Activated T-cell treated with anti-CD3 and anti-CD28 coated beads, Interleukin-2, amount 50 U/mL, for 24 hours (primary cell): ENCODE measurements around the gene PCP2.
A peak's percentile ranks its signal among the peaks of the same experiment; 100 is the strongest.
"Not testable (repeated sequence)": the region's sequence is repeated elsewhere in the genome, so short reads cannot be mapped to it uniquely, and the experiment has no call there.

ENCODE experiments used
- DNase-seq: peaks from one replicate; pipeline ENCODE4 v3.0.0-alpha.2; 2020
- H3K27ac Mint-ChIP-seq: 2 replicates; pipeline ENCODE4 v1.8.0; 2020; ENCODE audit warnings: mild to moderate bottlenecking, mixed read lengths
- H3K27me3 Mint-ChIP-seq: 2 replicates; pipeline ENCODE4 v1.8.0; 2020; ENCODE audit warnings: mixed read lengths
- H3K36me3 Mint-ChIP-seq: 2 replicates; pipeline ENCODE4 v1.8.0; 2020; ENCODE audit warnings: low read depth, mixed read lengths
- H3K4me1 Mint-ChIP-seq: 2 replicates; pipeline ENCODE4 v1.8.0; 2020; ENCODE audit warnings: low read depth, mixed read lengths
- H3K4me3 Mint-ChIP-seq: 2 replicates; pipeline ENCODE4 v1.8.0; 2020; ENCODE audit warnings: mild to moderate bottlenecking, moderate library complexity, mixed read lengths
- H3K9me3 Mint-ChIP-seq: 2 replicates; pipeline ENCODE4 v1.8.0; 2020; ENCODE audit warnings: mixed read lengths

The PCP2 gene

DNA sequence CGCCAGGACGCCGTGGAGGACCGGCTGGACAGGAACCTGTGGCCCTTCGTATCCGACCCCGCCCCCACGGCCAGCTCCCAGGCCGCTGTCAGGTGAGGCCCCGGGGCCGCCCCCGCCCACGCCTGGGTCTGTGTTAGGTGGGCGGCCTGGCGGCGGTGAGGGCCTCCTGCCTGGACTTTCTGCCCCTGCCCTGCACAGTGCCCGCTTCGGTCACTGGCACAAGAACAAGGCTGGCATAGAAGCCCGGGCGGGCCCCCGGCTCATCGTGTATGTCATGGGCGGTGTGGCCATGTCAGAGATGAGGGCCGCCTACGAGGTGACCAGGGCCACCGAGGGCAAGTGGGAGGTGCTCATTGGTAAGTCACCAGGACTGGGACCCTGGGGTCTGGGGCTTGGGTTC lies 13.6 kb upstream of the PCP2 start:
- peaks cover 34% of the 10 kb centered on the region for H3K36me3 Mint-ChIP-seq
- no peak overlapping the region for H3K27ac Mint-ChIP-seq
- no peaks in the 10 kb centered on the region for H3K9me3 Mint-ChIP-seq
- H3K4me3 Mint-ChIP-seq = no peak overlapping the region
- peaks cover 2% of the 10 kb centered on the region for H3K4me1 Mint-ChIP-seq
- DNase-seq = no peak
- no peaks in the 10 kb centered on the region for H3K27me3 Mint-ChIP-seq

DNA sequence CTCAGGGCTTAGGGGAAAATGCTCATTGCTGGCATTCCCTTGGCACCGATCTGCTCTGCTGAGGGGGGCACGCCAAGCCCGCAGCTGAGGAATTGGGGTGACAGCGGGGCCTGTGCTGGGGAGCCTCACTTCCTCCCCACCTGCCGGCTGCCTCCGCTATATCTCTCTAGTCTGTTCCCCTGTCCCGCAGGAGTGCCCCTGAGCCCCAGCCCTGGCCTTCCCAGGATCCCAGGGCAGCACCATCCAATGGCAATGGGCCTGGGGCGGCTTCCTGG lies 12.8 kb upstream of the PCP2 start:
- Mint-ChIP-seq H3K27ac (no peak overlapping the region), H3K27me3 (no peaks in the 10 kb centered on the region), H3K4me1 (no peaks in the 10 kb centered on the region), H3K9me3 (no peaks in the 10 kb centered on the region), H3K36me3 (peaks cover 34% of the 10 kb centered on the region), H3K4me3 (no peak overlapping the region)
- DNase-seq = no peak

GRCh38 chr19:7645656-7646425 lies 12.3 kb upstream of the PCP2 start:
- peaks cover 35% of the 10 kb centered on the region for H3K36me3 Mint-ChIP-seq
- no peak overlapping the region for H3K27ac Mint-ChIP-seq
- H3K4me1 Mint-ChIP-seq = no peaks in the 10 kb centered on the region
- no peaks in the 10 kb centered on the region for H3K9me3 Mint-ChIP-seq
- DNase-seq = no peak
- no peaks in the 10 kb centered on the region for H3K27me3 Mint-ChIP-seq
- H3K4me3 Mint-ChIP-seq = no peak overlapping the region

DNA sequence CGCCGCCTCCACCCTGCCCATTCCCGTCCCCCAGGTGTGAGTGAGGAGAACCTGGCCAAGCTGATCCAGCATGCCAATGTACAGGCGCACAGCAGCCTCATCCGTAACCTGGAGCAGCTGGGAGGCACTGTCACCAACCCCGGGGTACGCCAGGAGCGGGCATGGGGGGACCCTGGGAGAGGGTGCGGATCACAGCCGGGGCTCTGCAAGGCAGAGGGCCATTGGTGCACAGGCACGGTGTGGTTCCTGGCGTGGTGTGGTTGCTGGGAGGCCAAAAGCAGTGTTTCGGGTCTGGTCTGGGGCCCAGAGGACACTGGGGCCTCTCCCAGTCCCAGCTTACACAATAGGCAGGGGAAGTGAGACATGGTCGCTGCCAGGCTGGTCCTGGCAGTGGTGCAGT lies 11.6 kb upstream of the PCP2 start:
- DNase-seq = no peak
- H3K4me1 Mint-ChIP-seq = peaks cover under 1% of the 10 kb centered on the region
- no peaks in the 10 kb centered on the region for H3K9me3 Mint-ChIP-seq
- no peak overlapping the region for H3K4me3 Mint-ChIP-seq
- peaks cover 41% of the 10 kb centered on the region for H3K36me3 Mint-ChIP-seq
- H3K27me3 Mint-ChIP-seq = no peaks in the 10 kb centered on the region
- H3K27ac Mint-ChIP-seq = no peak overlapping the region

- H3K27ac Mint-ChIP-seq = no peak overlapping the region
- no peak for DNase-seq
- H3K27me3 Mint-ChIP-seq = no peaks in the 10 kb centered on the region
- peaks cover 7% of the 10 kb centered on the region for H3K4me1 Mint-ChIP-seq
- no peaks in the 10 kb centered on the region for H3K9me3 Mint-ChIP-seq
- no peak overlapping the region for H3K4me3 Mint-ChIP-seq
- H3K36me3 Mint-ChIP-seq = peaks cover 48% of the 10 kb centered on the region
Observed at GRCh38 chr19:7644550-7644877, 11.0 kb upstream of the PCP2 start.

DNA sequence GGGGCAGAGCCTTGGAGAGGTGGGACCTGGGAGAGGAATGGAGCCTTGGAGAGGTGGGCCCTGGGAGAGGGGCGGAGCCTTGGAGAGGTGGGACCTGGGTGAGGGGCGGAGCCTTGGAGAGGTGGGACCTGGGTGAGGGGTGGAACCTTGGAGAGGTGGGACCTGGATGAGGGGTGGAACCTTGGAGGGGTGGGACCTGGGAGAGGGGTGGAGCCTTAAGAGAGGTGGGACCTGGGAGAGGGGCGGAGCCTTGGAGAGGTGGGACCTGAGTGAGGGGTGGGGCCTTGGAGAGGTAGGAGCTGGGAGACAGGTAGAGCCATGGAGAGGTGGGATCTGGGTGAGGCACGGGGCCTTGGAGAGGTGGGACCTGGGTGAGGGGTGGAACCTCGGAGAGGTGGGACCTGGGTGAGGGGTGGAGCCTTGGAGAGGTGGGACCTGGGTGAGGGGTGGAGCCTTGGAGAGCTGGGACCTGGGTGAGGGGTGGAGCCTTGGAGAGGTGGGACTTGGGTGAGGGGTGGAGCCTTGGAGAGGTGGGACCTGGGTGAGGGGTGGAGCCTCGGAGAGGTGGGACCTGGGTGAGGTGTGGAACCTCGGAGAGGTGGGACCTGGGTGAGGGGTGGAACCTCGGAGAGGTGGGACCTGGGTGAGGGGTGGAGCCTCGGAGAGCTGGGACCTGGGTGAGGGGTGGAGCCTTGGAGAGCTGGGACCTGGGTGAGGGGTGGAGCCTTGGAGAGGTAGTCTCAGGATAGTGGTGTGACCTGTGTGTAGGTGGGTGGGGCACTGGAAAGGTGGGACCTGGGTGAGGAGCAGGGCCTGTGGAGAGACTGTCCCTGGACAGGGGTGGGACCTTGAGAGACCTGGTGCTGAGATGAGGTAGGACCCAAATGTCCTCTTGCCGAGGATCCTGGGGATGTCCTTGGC lies 10.4 kb upstream of the PCP2 start:
- not testable (repeated sequence) for H3K27ac Mint-ChIP-seq, H3K9me3 Mint-ChIP-seq, H3K4me3 Mint-ChIP-seq, DNase-seq, H3K27me3 Mint-ChIP-seq
- Mint-ChIP-seq H3K4me1 (peaks cover 13% of the 10 kb centered on the region), H3K36me3 (peaks cover 54% of the 10 kb centered on the region)

- H3K27ac Mint-ChIP-seq = no peak overlapping the region
Observed at GRCh38 chr19:7643031-7643415, 9.5 kb upstream of the PCP2 start.

GRCh38 chr19:7642295-7643030 lies 8.9 kb upstream of the PCP2 start:
- peaks cover 20% of the 10 kb centered on the region for H3K4me1 Mint-ChIP-seq
- no peak overlapping the region for H3K27ac Mint-ChIP-seq
- peaks cover 47% of the 10 kb centered on the region for H3K36me3 Mint-ChIP-seq
- H3K27me3 Mint-ChIP-seq = no peaks in the 10 kb centered on the region
- H3K4me3 Mint-ChIP-seq = no peak overlapping the region
- no peak for DNase-seq
- H3K9me3 Mint-ChIP-seq = no peaks in the 10 kb centered on the region

More at GRCh38 chr19:7643031-7643415, 9.5 kb upstream of the PCP2 start:
- peaks cover 16% of the 10 kb centered on the region for H3K4me1 Mint-ChIP-seq
- no peak overlapping the region for H3K4me3 Mint-ChIP-seq
- no peaks in the 10 kb centered on the region for H3K27me3 Mint-ChIP-seq
- peaks cover 53% of the 10 kb centered on the region for H3K36me3 Mint-ChIP-seq
- H3K9me3 Mint-ChIP-seq = no peaks in the 10 kb centered on the region
- DNase-seq = no peak

DNA sequence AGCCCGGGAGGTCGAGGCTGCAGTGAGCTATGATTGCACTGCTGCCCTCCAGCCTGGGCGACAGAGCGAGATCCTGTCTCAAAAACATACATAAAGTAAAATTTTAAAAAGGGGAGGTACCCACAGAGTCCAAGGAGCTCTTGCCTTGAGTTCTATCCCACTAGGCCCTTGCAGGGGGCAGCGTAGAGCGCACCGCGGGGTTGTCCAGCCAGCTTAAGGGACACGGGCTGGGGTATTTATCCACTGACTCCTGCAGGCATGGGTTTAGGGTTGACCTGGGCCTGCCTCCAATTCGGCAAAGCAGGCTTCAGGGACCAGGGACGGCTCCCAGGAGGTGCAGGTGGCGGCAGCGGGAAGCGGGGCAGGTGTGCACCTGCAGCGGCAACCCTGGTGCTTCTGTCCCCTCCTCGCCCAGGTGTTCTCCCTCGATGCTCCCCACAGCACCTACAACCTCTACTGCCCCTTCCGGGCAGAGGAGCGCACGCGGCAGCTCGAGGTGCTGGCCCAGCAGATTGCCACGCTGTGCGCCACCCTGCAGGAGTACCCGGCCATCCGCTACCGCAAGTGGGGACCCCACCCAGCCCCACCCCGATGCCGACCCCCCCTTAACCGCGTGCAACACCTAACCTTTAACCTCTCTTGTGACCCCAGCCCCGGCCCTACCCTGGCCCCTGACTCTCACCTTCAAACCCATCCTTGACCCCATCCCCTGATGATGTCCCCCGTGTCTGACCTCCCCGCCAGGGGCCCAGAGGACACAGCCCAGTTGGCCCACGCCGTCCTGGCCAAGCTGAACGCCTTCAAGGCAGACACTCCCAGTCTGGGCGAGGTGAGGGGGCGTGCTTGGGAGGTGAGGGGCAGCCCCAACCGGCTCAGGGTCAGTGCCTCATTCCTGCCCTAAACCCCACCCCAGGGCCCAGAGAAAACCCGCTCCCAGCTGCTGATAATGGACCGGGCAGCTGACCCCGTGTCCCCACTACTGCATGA lies 8.1 kb upstream of the PCP2 start:
- no peaks in the 10 kb centered on the region for H3K9me3 Mint-ChIP-seq
- H3K27me3 Mint-ChIP-seq = no peaks in the 10 kb centered on the region
- no peak for DNase-seq
- H3K4me1 Mint-ChIP-seq = peaks cover 23% of the 10 kb centered on the region
- H3K4me3 Mint-ChIP-seq = no peak overlapping the region
- H3K36me3 Mint-ChIP-seq = peaks cover 47% of the 10 kb centered on the region
- no peak overlapping the region for H3K27ac Mint-ChIP-seq

- H3K9me3 Mint-ChIP-seq = no peaks in the 10 kb centered on the region
- no peak overlapping the region for H3K27ac Mint-ChIP-seq
- H3K36me3 Mint-ChIP-seq = peaks cover 42% of the 10 kb centered on the region
- H3K4me3 Mint-ChIP-seq = no peak overlapping the region
- no peak for DNase-seq
- H3K27me3 Mint-ChIP-seq = no peaks in the 10 kb centered on the region
- H3K4me1 Mint-ChIP-seq = peaks cover 29% of the 10 kb centered on the region
Observed at GRCh38 chr19:7640803-7641202, 7.3 kb upstream of the PCP2 start.

- no peak for DNase-seq
- Mint-ChIP-seq H3K4me1 (peaks cover 32% of the 10 kb centered on the region), H3K27me3 (no peaks in the 10 kb centered on the region), H3K36me3 (peaks cover 35% of the 10 kb centered on the region), H3K4me3 (no peak overlapping the region), H3K27ac (no peak overlapping the region), H3K9me3 (no peaks in the 10 kb centered on the region)
Observed at GRCh38 chr19:7639863-7640348, 6.4 kb upstream of the PCP2 start.

GRCh38 chr19:7638802-7639465 lies 5.4 kb upstream of the PCP2 start:
- H3K36me3 Mint-ChIP-seq = peaks cover 27% of the 10 kb centered on the region
- H3K4me3 Mint-ChIP-seq = peak overlapping the region; percentile 21
- H3K27me3 Mint-ChIP-seq = no peaks in the 10 kb centered on the region
- no peak for DNase-seq
- no peaks in the 10 kb centered on the region for H3K9me3 Mint-ChIP-seq
- no peak overlapping the region for H3K27ac Mint-ChIP-seq
- H3K4me1 Mint-ChIP-seq = peaks cover 34% of the 10 kb centered on the region

DNA sequence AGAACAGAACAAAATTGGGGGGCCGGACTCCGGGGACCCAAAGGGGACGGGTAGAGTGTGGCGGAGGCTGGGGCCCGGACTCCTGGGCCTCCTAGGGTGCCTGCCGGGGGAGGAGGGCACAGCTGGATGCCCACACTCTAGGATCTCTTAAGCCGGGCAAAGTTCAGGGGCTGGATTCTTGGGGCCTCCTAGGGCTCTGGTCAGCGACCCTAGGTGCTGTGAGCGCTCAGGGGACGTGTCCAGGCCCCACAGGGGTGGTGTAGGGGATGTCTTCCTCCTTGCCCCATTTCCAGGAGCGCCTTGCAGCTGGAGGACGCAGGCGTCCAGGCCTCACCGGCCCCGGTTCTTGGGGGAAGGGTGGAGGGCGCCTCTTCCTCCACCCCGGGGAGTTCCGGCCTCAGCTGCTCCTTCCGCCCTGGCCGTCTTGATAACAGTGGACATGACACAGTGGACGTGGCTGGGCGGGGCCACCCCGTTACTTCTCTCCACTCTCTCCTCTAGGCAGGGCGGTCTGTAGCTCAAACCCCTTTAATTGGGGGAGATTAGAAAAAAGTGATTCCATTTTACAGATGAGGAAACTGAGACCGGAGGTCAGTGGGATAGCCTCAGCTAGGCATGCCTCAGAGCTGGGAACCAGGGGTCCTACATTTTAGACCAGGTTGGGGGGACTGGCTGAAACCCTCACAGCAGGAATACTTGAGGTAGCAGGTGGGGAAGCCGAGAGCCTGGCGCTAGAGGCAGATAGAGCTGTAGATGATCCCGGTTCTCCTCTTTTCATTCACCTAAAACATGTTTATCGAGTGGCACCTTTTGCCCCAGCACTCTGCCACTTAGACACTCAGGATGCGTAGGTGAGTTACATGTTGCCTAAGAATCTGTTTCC lies 4.1 kb upstream of the PCP2 start:
- peaks cover 34% of the 10 kb centered on the region for H3K4me1 Mint-ChIP-seq
- H3K9me3 Mint-ChIP-seq = no peaks in the 10 kb centered on the region
- peaks cover 31% of the 10 kb centered on the region for H3K36me3 Mint-ChIP-seq
- no peaks in the 10 kb centered on the region for H3K27me3 Mint-ChIP-seq
- H3K27ac Mint-ChIP-seq = peak overlapping the region; percentile 92
- DNase-seq = no peak
- H3K4me3 Mint-ChIP-seq = peak overlapping the region; percentile 85
